Upper lobe of right lung (tissue), 1 donor: ENCODE measurements around the gene TUFT1. TPM values are rescaled to one million over a fixed set of nuclear protein-coding genes. Genes with fewer than 3 reads are reported as not detected.

Source experiments
- ATAC-seq: fragments of 200-7000 bp; cut with Tn5 transposase; one replicate; pipeline ENCODE4 v1.9.1; 2020; ENCODE audit warnings: mild to moderate bottlenecking, moderate library complexity
- DNase-seq: peaks from one replicate; pipeline ENCODE4 v3.0.0-alpha.2; 2020
- H3K27ac ChIP-seq: fragments of 200-600 bp; one replicate; pipeline ENCODE4 v1.8.0; 2022
- H3K27me3 ChIP-seq: fragments of 200-600 bp; one replicate; pipeline ENCODE4 v1.8.0; 2022; ENCODE audit warnings: mild to moderate bottlenecking
- H3K36me3 ChIP-seq: fragments of 200-600 bp; one replicate; pipeline ENCODE4 v1.8.0; 2022
- H3K4me1 ChIP-seq: fragments of 200-600 bp; one replicate; pipeline ENCODE4 v1.8.0; 2022
- H3K4me3 ChIP-seq: fragments of 200-600 bp; one replicate; pipeline ENCODE4 v1.8.0; 2022; ENCODE audit warnings: mild to moderate bottlenecking
- H3K9me3 ChIP-seq: fragments of 200-600 bp; one replicate; pipeline ENCODE4 v1.8.0; 2022
- intact Hi-C: fragments of 100-400 bp; cut with DNase I; formaldehyde crosslinking; loops from one replicate; pipeline ENCODE4 v1.11.0; 2022
- total RNA-seq: library from RNA; stranded (reverse); fragmentation: NEBNext Ultra II Directional; extraction: Animal tissue kit (Norgen Biotek cat#: 25700); gene quantifications from one replicate; pipeline ENCODE4 v1.2.1, GENCODE V29; 2021
- TF ChIP-seq, protein P1 (sequence below): fragments of 200-600 bp; IDR thresholded peaks from one replicate; pipeline ENCODE4 v1.8.0; 2022; ENCODE audit warnings: antibody characterized with exemption
- donor health status: DM: no; HTN: yes; CAD: no; lungs with severe emphysema.

The TUFT1 gene
- total RNA-seq, 1 donor from 2014 or later: 13.3 TPM

DNA sequence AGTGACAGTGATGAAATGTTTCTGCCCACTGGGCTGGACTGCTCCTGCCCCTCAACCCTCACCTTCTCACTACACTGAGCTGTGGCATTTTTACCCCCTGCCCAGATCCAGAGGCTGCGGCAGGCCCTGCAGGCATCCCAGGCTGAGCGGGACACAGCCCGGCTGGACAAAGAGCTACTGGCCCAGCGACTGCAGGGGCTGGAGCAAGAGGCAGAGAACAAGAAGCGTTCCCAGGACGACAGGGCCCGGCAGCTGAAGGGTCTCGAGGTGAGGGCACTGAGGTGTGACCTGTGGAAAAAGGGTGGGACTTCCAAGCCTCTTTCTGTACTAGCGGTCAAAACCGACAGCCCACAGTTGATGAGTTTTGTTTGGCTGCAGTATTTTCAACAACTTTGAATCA is 6.2 kb upstream of the TUFT1 start:
- Histone ChIP-seq H3K4me3 (no peak overlapping the region), H3K27me3 (no peaks in the 10 kb centered on the region), H3K9me3 (no peaks in the 10 kb centered on the region), H3K36me3 (no peaks in the 10 kb centered on the region), H3K4me1 (no peaks in the 10 kb centered on the region), H3K27ac (no peak overlapping the region)
- ATAC-seq (no peak), DNase-seq (no peak)
- intact Hi-C loops: loop anchor here (10.0 kb wide), 1 partner anchor 99 kb away; no protein-coding TSS in a partner anchor
- TF ChIP-seq, protein P1, sequence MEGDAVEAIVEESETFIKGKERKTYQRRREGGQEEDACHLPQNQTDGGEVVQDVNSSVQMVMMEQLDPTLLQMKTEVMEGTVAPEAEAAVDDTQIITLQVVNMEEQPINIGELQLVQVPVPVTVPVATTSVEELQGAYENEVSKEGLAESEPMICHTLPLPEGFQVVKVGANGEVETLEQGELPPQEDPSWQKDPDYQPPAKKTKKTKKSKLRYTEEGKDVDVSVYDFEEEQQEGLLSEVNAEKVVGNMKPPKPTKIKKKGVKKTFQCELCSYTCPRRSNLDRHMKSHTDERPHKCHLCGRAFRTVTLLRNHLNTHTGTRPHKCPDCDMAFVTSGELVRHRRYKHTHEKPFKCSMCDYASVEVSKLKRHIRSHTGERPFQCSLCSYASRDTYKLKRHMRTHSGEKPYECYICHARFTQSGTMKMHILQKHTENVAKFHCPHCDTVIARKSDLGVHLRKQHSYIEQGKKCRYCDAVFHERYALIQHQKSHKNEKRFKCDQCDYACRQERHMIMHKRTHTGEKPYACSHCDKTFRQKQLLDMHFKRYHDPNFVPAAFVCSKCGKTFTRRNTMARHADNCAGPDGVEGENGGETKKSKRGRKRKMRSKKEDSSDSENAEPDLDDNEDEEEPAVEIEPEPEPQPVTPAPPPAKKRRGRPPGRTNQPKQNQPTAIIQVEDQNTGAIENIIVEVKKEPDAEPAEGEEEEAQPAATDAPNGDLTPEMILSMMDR: no peak

GRCh38 chr1:151534662-151535278 is 5.3 kb upstream of the TUFT1 start:
- no peaks in the 10 kb centered on the region for H3K36me3 ChIP-seq
- H3K27ac ChIP-seq: no peak overlapping the region
- no peak overlapping the region for H3K4me3 ChIP-seq
- no peaks in the 10 kb centered on the region for H3K27me3 ChIP-seq
- peak; percentile 84 for ATAC-seq
- H3K9me3 ChIP-seq: no peaks in the 10 kb centered on the region
- DNase-seq: peak; percentile 88
- H3K4me1 ChIP-seq: peaks cover 8% of the 10 kb centered on the region
- intact Hi-C loops: loop anchor here (10.0 kb wide), 1 partner anchor 100 kb away; no protein-coding TSS in a partner anchor
- TF ChIP-seq, protein P1: peak; percentile 88

GRCh38 chr1:151535326-151536271 is 4.5 kb upstream of the TUFT1 start:
- Histone ChIP-seq H3K27ac (no peak overlapping the region), H3K36me3 (no peaks in the 10 kb centered on the region), H3K27me3 (no peaks in the 10 kb centered on the region), H3K4me3 (no peak overlapping the region), H3K9me3 (no peaks in the 10 kb centered on the region), H3K4me1 (peaks cover 9% of the 10 kb centered on the region)
- ATAC-seq (no peak), DNase-seq (no peak)
- intact Hi-C loops: loop anchor here (10.0 kb wide), 1 partner anchor 101 kb away; no protein-coding TSS in a partner anchor
- TF ChIP-seq, protein P1: no peak

DNA sequence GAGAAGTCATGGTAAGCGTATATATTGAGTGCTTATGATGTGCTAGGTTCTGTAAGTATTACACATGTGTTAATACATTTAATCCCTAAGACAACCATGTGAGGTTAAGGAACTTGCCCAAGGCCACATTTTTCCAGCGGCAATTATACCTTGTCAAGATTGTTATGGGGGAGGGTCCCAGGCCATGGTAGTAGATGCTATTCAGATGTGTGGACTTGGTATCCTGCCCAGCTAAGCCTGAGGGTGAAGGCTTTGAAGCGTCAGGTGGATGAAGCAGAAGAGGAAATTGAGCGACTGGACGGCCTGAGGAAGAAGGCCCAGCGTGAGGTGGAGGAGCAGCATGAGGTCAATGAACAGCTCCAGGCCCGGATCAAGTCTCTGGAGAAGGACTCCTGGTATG is 3.6 kb upstream of the TUFT1 start:
- TF ChIP-seq, protein P1: no peak
- intact Hi-C loops: loop anchor here (10.0 kb wide), 1 partner anchor 102 kb away; no protein-coding TSS in a partner anchor
- Histone ChIP-seq H3K4me3 (no peak overlapping the region), H3K4me1 (peaks cover 9% of the 10 kb centered on the region), H3K9me3 (no peaks in the 10 kb centered on the region), H3K36me3 (no peaks in the 10 kb centered on the region), H3K27me3 (no peaks in the 10 kb centered on the region), H3K27ac (no peak overlapping the region)
- no peak for DNase-seq
- no peak for ATAC-seq

DNA sequence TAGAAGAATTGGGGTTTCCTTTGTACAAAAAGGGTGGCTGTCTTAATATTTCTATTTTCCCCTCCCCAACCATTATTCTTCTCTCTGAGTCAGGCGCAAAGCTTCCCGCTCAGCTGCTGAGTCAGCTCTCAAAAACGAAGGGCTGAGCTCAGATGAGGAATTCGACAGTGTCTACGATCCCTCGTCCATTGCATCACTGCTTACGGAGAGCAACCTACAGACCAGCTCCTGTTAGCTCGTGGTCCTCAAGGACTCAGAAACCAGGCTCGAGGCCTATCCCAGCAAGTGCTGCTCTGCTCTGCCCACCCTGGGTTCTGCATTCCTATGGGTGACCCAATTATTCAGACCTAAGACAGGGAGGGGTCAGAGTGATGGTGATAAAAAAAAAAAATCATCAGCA is 3.0 kb upstream of the TUFT1 start:
- intact Hi-C loops: loop anchor here (10.0 kb wide), 1 partner anchor 102 kb away; no protein-coding TSS in a partner anchor
- DNase-seq: no peak
- Histone ChIP-seq H3K27me3 (no peaks in the 10 kb centered on the region), H3K36me3 (no peaks in the 10 kb centered on the region), H3K27ac (no peak overlapping the region), H3K9me3 (no peaks in the 10 kb centered on the region), H3K4me3 (no peak overlapping the region), H3K4me1 (peaks cover 9% of the 10 kb centered on the region)
- TF ChIP-seq, protein P1: no peak
- ATAC-seq: no peak
